ENCODE measurements around the gene AKT3.

AKT3 gene

GRCh38 chr1:243801378-243801777 is 48.7 kb downstream of the AKT3 start:
- H3K9me3 ChIP-seq (ENCODE audit: control insufficient read depth, insufficient read depth, low read length) = no peaks in the 10 kb centered on the region
- H3K4me1 ChIP-seq (ENCODE audit: control insufficient read depth, insufficient read depth, low read length) = no peaks in the 10 kb centered on the region
- no peaks in the 10 kb centered on the region for H3K27me3 ChIP-seq (ENCODE audit: control insufficient read depth, insufficient read depth, low read length)
- no peak overlapping the region for H3K4me3 ChIP-seq (ENCODE audit: low read depth, low read length)
- H3K36me3 ChIP-seq (ENCODE audit: control insufficient read depth, insufficient read depth, low read length) = no peaks in the 10 kb centered on the region
- no peak overlapping the region for H3K9ac ChIP-seq (ENCODE audit: low read depth, low read length)

- Histone ChIP-seq H3K36me3 (ENCODE audit: control insufficient read depth, insufficient read depth, low read length) (no peaks in the 10 kb centered on the region), H3K4me1 (ENCODE audit: control insufficient read depth, insufficient read depth, low read length) (no peaks in the 10 kb centered on the region), H3K9ac (ENCODE audit: low read depth, low read length) (no peak overlapping the region), H3K27me3 (ENCODE audit: control insufficient read depth, insufficient read depth, low read length) (no peaks in the 10 kb centered on the region), H3K4me3 (ENCODE audit: low read depth, low read length) (no peak overlapping the region), H3K9me3 (ENCODE audit: control insufficient read depth, insufficient read depth, low read length) (no peaks in the 10 kb centered on the region)
Observed at GRCh38 chr1:243799908-243800307, 50.1 kb downstream of the AKT3 start.

DNA sequence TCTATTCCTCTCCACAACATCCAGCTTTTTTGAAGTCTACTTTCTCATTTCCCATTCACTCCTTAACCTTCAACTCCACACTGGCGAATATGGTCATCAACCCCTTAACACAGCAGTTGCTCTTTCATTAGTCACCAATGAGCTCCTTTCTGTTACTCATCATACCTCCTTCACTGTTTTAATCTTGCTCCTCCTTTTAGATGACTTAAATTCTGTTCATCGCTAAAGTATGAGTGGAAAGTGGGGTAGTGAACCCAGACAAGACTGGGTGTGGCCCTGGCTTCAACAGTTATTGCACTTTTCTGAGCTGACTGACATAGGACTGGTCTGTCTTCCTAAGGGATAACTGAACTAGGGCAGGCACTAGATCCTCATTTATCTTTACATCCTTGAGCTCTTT is 51.3 kb downstream of the AKT3 start:
- H3K4me1 ChIP-seq (ENCODE audit: control insufficient read depth, insufficient read depth, low read length) = no peaks in the 10 kb centered on the region
- H3K27me3 ChIP-seq (ENCODE audit: control insufficient read depth, insufficient read depth, low read length) = no peaks in the 10 kb centered on the region
- H3K9me3 ChIP-seq (ENCODE audit: control insufficient read depth, insufficient read depth, low read length) = no peaks in the 10 kb centered on the region
- H3K9ac ChIP-seq (ENCODE audit: low read depth, low read length) = no peak overlapping the region
- H3K4me3 ChIP-seq (ENCODE audit: low read depth, low read length) = no peak overlapping the region
- H3K36me3 ChIP-seq (ENCODE audit: control insufficient read depth, insufficient read depth, low read length) = no peaks in the 10 kb centered on the region

GRCh38 chr1:243796016-243796415 is 54.0 kb downstream of the AKT3 start:
- H3K36me3 ChIP-seq (ENCODE audit: control insufficient read depth, insufficient read depth, low read length) = no peaks in the 10 kb centered on the region
- H3K9ac ChIP-seq (ENCODE audit: low read depth, low read length) = no peak overlapping the region
- no peaks in the 10 kb centered on the region for H3K9me3 ChIP-seq (ENCODE audit: control insufficient read depth, insufficient read depth, low read length)
- H3K4me1 ChIP-seq (ENCODE audit: control insufficient read depth, insufficient read depth, low read length) = peaks cover 5% of the 10 kb centered on the region
- no peak overlapping the region for H3K4me3 ChIP-seq (ENCODE audit: low read depth, low read length)
- H3K27me3 ChIP-seq (ENCODE audit: control insufficient read depth, insufficient read depth, low read length) = no peaks in the 10 kb centered on the region

- Histone ChIP-seq H3K27me3 (ENCODE audit: control insufficient read depth, insufficient read depth, low read length) (no peaks in the 10 kb centered on the region), H3K9me3 (ENCODE audit: control insufficient read depth, insufficient read depth, low read length) (no peaks in the 10 kb centered on the region), H3K36me3 (ENCODE audit: control insufficient read depth, insufficient read depth, low read length) (no peaks in the 10 kb centered on the region), H3K4me3 (ENCODE audit: low read depth, low read length) (no peak overlapping the region), H3K4me1 (ENCODE audit: control insufficient read depth, insufficient read depth, low read length) (peaks cover 5% of the 10 kb centered on the region), H3K9ac (ENCODE audit: low read depth, low read length) (no peak overlapping the region)
Observed at GRCh38 chr1:243793298-243793697, 56.7 kb downstream of the AKT3 start.

DNA sequence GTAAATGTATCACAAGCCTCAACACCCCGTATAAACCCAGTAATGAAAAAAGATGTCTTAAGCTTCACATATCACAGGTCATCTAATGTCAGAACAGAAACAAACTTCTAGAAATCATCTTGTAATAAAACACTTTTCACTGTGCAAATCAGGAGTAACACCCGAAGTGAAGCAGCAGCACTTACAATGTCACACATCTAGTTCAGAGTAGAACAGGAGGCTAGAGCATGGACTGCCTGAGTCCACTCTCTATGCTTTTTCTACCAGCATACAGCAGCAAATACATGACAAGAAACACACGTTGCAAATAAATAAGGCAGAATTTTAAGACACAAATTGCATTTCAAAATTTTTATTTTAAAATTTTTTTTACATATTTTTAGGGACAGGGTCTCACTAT is 57.2 kb downstream of the AKT3 start:
- Histone ChIP-seq H3K36me3 (ENCODE audit: control insufficient read depth, insufficient read depth, low read length) (no peaks in the 10 kb centered on the region), H3K9me3 (ENCODE audit: control insufficient read depth, insufficient read depth, low read length) (no peaks in the 10 kb centered on the region), H3K27me3 (ENCODE audit: control insufficient read depth, insufficient read depth, low read length) (no peaks in the 10 kb centered on the region), H3K4me1 (ENCODE audit: control insufficient read depth, insufficient read depth, low read length) (peaks cover 5% of the 10 kb centered on the region), H3K9ac (ENCODE audit: low read depth, low read length) (no peak overlapping the region), H3K4me3 (ENCODE audit: low read depth, low read length) (no peak overlapping the region)

- Histone ChIP-seq H3K36me3 (ENCODE audit: control insufficient read depth, insufficient read depth, low read length) (no peaks in the 10 kb centered on the region), H3K9me3 (ENCODE audit: control insufficient read depth, insufficient read depth, low read length) (no peaks in the 10 kb centered on the region), H3K9ac (ENCODE audit: low read depth, low read length) (no peak overlapping the region), H3K4me3 (ENCODE audit: low read depth, low read length) (no peak overlapping the region), H3K4me1 (ENCODE audit: control insufficient read depth, insufficient read depth, low read length) (peaks cover 5% of the 10 kb centered on the region), H3K27me3 (ENCODE audit: control insufficient read depth, insufficient read depth, low read length) (no peaks in the 10 kb centered on the region)
Observed at GRCh38 chr1:243792401-243792800, 57.6 kb downstream of the AKT3 start.

DNA sequence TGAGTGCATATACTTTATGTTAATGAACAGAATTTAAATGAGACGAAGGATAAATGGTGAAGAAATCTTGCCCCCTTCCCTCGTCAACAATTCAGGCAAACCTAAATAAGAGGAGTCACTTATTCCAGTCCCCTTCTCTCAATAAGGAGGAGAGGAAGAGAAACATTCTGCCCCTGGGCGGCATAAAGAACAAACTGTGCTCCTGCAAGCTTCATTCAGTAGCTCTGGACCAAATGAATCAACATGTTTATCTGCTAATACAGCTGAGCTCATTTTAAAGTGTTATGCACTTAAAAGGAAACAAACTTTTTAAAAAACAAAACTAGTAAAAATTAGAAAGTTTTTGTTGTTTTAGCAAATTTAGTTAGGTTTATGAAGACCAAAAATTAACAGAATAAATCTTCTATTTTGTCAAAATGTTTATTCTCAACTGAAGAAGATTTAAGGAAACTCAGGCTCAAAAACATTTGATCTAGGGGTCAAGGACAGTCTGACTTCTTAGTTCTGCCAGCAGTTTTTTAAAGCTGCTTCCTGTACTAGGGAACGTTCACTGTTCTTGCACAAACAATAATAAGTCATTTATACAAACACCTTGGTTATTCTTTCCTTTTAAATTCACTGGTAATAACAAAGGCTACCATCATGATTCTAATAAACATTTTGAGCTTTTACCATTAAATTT is 58.3 kb downstream of the AKT3 start:
- Histone ChIP-seq H3K4me1 (ENCODE audit: control insufficient read depth, insufficient read depth, low read length) (peaks cover 5% of the 10 kb centered on the region), H3K27me3 (ENCODE audit: control insufficient read depth, insufficient read depth, low read length) (no peaks in the 10 kb centered on the region), H3K9me3 (ENCODE audit: control insufficient read depth, insufficient read depth, low read length) (no peaks in the 10 kb centered on the region), H3K36me3 (ENCODE audit: control insufficient read depth, insufficient read depth, low read length) (no peaks in the 10 kb centered on the region), H3K4me3 (ENCODE audit: low read depth, low read length) (no peak overlapping the region), H3K9ac (ENCODE audit: low read depth, low read length) (no peak overlapping the region)

DNA sequence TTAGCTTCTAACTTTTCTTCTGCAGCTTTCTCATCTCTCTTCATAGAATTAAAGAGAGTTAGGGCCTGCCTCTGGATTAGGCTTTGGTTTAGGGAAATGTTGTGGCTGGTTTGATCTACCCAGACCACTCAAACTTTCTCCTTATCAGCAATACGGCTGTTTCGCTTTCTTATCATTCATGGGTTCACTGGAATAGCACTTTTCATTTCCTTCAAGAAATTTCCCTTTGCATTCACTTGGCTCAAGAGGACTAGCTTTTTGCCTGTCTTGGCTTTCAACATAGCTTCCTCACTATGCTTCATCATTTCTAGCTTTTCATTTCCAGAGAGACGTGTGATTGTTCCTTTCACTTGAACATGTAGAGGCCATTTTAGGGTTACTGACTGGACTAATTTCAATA is 59.6 kb downstream of the AKT3 start:
- Histone ChIP-seq H3K9ac (ENCODE audit: low read depth, low read length) (no peak overlapping the region), H3K4me1 (ENCODE audit: control insufficient read depth, insufficient read depth, low read length) (peaks cover 5% of the 10 kb centered on the region), H3K36me3 (ENCODE audit: control insufficient read depth, insufficient read depth, low read length) (no peaks in the 10 kb centered on the region), H3K4me3 (ENCODE audit: low read depth, low read length) (no peak overlapping the region), H3K27me3 (ENCODE audit: control insufficient read depth, insufficient read depth, low read length) (no peaks in the 10 kb centered on the region), H3K9me3 (ENCODE audit: control insufficient read depth, insufficient read depth, low read length) (no peaks in the 10 kb centered on the region)

DNA sequence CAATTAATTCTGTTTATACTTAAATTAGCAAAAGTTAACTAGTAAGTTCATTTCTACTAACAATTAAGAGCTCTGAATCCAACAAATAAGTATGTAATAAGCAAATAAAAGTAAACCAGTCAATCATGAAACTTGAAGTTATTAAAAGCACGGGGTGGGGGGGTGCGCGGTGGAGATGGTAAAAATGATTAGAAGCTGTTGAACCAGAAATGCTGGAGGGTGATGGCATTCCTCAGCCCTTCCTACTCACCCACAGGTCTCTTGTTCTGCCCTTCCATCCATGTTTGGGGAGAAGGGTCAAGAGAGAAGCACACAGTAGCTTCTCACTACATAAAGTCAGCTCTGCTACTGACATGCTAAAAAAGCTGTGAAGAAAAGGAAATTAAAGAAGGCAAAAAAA is 63.5 kb downstream of the AKT3 start:
- Histone ChIP-seq H3K36me3 (ENCODE audit: control insufficient read depth, insufficient read depth, low read length) (no peaks in the 10 kb centered on the region), H3K4me3 (ENCODE audit: low read depth, low read length) (no peak overlapping the region), H3K9ac (ENCODE audit: low read depth, low read length) (no peak overlapping the region), H3K9me3 (ENCODE audit: control insufficient read depth, insufficient read depth, low read length) (no peaks in the 10 kb centered on the region), H3K27me3 (ENCODE audit: control insufficient read depth, insufficient read depth, low read length) (no peaks in the 10 kb centered on the region), H3K4me1 (ENCODE audit: control insufficient read depth, insufficient read depth, low read length) (no peaks in the 10 kb centered on the region)

DNA sequence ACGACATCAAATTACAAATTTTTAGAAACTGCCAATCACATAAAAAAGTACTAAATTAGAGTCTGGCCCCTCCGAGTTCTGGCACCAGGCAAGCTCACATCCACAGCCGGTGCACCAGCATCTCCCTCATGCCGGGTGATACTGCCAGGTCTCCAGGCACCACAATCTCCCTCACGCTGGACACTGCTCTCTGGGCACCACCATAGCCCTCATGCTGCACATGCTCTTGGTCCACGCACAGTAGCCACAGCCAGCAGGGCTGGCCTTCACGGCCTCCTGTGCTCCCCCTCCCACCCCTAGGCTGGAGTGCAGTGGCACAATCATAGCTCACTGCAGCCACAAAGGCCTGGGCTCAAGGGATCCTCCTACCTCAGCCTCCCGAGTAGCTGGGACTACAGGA is 65.5 kb downstream of the AKT3 start:
- Histone ChIP-seq H3K36me3 (ENCODE audit: control insufficient read depth, insufficient read depth, low read length) (no peaks in the 10 kb centered on the region), H3K4me3 (ENCODE audit: low read depth, low read length) (no peak overlapping the region), H3K4me1 (ENCODE audit: control insufficient read depth, insufficient read depth, low read length) (no peaks in the 10 kb centered on the region), H3K9ac (ENCODE audit: low read depth, low read length) (no peak overlapping the region), H3K27me3 (ENCODE audit: control insufficient read depth, insufficient read depth, low read length) (no peaks in the 10 kb centered on the region), H3K9me3 (ENCODE audit: control insufficient read depth, insufficient read depth, low read length) (no peaks in the 10 kb centered on the region)

GRCh38 chr1:243783714-243784113 is 66.3 kb downstream of the AKT3 start:
- Histone ChIP-seq H3K36me3 (ENCODE audit: control insufficient read depth, insufficient read depth, low read length) (no peaks in the 10 kb centered on the region), H3K9ac (ENCODE audit: low read depth, low read length) (no peak overlapping the region), H3K9me3 (ENCODE audit: control insufficient read depth, insufficient read depth, low read length) (no peaks in the 10 kb centered on the region), H3K27me3 (ENCODE audit: control insufficient read depth, insufficient read depth, low read length) (no peaks in the 10 kb centered on the region), H3K4me3 (ENCODE audit: low read depth, low read length) (no peak overlapping the region), H3K4me1 (ENCODE audit: control insufficient read depth, insufficient read depth, low read length) (no peaks in the 10 kb centered on the region)
